ENCODE data around the gene HDAC2. TPM values are rescaled to one million over a fixed set of nuclear protein-coding genes. Genes with fewer than 3 reads are reported as not detected.
A peak's percentile ranks its signal among the peaks of the same experiment; 100 is the strongest.
"Not testable (repeated sequence)": the region's sequence is repeated elsewhere in the genome, so short reads cannot be mapped to it uniquely, and the experiment has no call there.

Gene HDAC2
- total RNA-seq, 2 donors from 2014 or later, result 25.6 to 32.4 TPM

DNA sequence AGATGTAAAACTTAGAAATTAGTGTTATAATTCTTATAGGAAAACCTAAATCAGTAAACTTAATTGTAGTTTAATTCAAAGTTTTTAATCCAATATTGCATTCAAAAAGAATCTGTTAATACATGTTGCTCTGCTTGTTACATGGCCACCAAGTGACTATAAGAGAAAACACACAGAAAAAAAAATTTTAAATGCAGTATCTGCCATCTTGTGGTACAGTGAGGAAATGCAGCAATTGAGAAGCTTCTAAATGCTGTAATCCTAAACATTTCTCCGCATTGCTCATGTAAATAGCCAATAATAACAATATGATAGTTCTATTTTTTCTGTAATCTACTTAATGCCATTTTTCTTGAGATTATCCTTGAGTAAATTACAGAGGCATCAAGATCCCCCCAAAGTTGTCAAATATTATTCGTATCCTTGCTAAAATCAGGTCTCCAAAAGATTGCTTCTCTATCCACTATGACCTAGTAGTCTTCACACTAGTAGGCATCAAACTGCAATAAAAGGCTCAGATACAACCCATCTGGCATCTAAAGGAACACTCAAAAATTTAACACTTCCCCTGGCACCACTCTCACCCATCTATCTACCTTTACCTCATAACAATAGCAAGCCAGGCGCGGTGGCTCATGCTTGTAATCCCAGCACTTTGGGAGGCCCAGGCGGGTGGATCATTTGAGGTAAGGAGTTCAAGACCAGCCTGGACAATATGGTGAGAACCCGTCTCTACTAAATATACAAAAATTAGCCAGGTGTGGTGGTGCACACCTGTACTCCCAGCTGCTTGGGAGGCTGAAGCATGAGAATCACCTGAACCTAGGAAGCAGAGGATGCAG is 34.6 kb downstream of the HDAC2 start:
- peak; percentile 74 to 85 for TF ChIP-seq CTCF (IDR thresholded peaks at IDR 0.05)
- no peak for DNase-seq (ENCODE audit: low spot score)

DNA sequence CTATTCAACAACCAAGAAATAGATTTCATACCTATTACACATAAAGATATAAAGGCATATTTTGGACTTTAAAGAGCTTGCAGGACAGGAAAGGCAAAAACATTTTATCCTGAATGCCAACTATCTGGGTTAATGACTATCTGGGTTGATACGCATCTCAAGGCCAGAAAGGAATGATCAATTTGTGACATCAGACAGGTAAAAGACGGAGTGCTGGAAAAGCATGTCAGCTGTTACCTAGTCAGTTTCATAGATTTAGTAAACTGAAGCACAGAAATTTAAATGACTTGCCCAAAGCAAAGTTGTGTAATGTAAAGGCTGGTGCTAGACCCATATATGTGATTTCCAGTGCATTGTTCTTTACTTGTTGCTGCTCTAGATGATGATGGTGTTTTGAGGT is 36.8 kb downstream of the HDAC2 start:
- Histone ChIP-seq H3K4me3 (no peak overlapping the region), H3K27me3 (no peaks in the 10 kb centered on the region), H3K9me3 (peaks cover 9 to 13% of the 10 kb centered on the region in 2 donors), H3K4me1 (no peaks in the 10 kb centered on the region), H3K27ac (no peak overlapping the region), H3K36me3 (no peaks in the 10 kb centered on the region)
- no peak for DNase-seq (ENCODE audit: low spot score)
- TF ChIP-seq CTCF (IDR thresholded peaks at IDR 0.05), result no peak

More for the DNA sequence above, 34.6 kb downstream of the HDAC2 start:
- H3K27ac ChIP-seq, result no peak overlapping the region
- H3K36me3 ChIP-seq, result peaks cover 11% of the 10 kb centered on the region
- H3K4me3 ChIP-seq, result no peak overlapping the region
- no peaks in the 10 kb centered on the region for H3K9me3 ChIP-seq
- H3K27me3 ChIP-seq, result no peaks in the 10 kb centered on the region
- H3K4me1 ChIP-seq, result no peaks in the 10 kb centered on the region

GRCh38 chr6:113931907-113932306 is 39.0 kb downstream of the HDAC2 start:
- not testable (repeated sequence) for DNase-seq (ENCODE audit: low spot score)

DNA sequence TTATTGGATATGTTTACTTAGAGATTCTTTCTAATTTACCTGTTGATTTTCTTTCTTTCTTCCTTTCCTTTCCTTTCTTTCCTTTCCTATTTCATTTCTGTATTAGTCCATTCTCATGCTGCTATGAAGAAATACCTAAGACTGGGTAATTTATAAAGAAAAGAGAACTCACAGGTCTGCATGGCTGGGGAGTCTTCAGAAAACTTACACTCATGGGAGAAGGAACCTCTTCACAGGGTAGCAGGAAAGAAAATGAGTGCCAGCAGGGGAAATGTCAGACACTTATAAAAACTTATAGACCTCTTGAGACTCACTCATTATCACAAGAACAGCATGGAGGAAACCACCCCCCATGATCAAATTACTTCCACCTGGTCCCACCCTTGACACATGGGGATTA is 40.8 kb downstream of the HDAC2 start:
- no peak for DNase-seq (ENCODE audit: low spot score)
- Histone ChIP-seq H3K27ac (no peak overlapping the region), H3K36me3 (no peaks in the 10 kb centered on the region), H3K27me3 (no peaks in the 10 kb centered on the region), H3K9me3 (peaks cover 9 to 16% of the 10 kb centered on the region in 2 donors), H3K4me3 (no peak overlapping the region), H3K4me1 (no peaks in the 10 kb centered on the region)
- TF ChIP-seq CTCF (IDR thresholded peaks at IDR 0.05), result no peak

More at GRCh38 chr6:113931907-113932306, 39.0 kb downstream of the HDAC2 start:
- not testable (repeated sequence) for H3K27ac ChIP-seq, H3K36me3 ChIP-seq, H3K27me3 ChIP-seq, H3K4me3 ChIP-seq, H3K4me1 ChIP-seq
- H3K9me3 ChIP-seq, result peaks cover 9 to 16% of the 10 kb centered on the region in 2 donors

DNA sequence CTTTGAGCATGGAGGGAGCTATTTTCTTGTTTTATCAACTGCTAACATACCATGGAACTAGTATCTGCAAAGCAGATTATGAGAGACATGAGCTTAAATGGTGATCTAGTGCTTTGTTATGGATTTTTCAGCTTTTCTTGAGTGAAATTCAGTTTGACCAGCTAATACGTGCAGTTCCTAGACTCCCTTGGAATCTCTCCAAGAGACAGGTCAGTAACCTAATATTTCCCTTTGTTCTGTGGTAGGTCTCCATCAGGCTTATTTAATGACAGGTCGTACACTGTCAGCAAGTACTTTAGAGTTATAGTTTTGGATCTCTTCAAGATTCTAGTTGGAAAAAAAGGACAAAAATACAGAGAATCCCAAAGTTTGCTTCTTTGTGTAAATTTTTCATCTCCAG is 43.9 kb downstream of the HDAC2 start:
- peaks cover 9 to 16% of the 10 kb centered on the region in 2 donors for H3K9me3 ChIP-seq
- H3K4me3 ChIP-seq, result no peak overlapping the region
- H3K27me3 ChIP-seq, result no peaks in the 10 kb centered on the region
- no peaks in the 10 kb centered on the region for H3K36me3 ChIP-seq
- TF ChIP-seq CTCF (IDR thresholded peaks at IDR 0.05), result no peak
- peaks cover 0 to 5% of the 10 kb centered on the region in 2 donors for H3K4me1 ChIP-seq
- H3K27ac ChIP-seq, result no peak overlapping the region
- DNase-seq (ENCODE audit: low spot score), result no peak

GRCh38 chr6:113925378-113925777 is 45.6 kb downstream of the HDAC2 start:
- Histone ChIP-seq H3K9me3 (peaks cover 9 to 16% of the 10 kb centered on the region in 2 donors), H3K4me1 (peaks cover 0 to 5% of the 10 kb centered on the region in 2 donors), H3K4me3 (no peak overlapping the region), H3K36me3 (no peaks in the 10 kb centered on the region), H3K27me3 (no peaks in the 10 kb centered on the region), H3K27ac (no peak overlapping the region)
- no peak for DNase-seq (ENCODE audit: low spot score)
- TF ChIP-seq CTCF (IDR thresholded peaks at IDR 0.05), result no peak

Data from right atrium auricular region (tissue), 2 donors.